Stimulated activated CD8-positive, alpha-beta memory T cell treated with anti-CD3 and anti-CD28 coated beads, Interleukin-12 subunit alpha, Interleukin-12 subunit beta, amount 100 ng/mL, for 1 hour (primary cell): ENCODE measurements around the gene ZFHX3.

Experiments
- DNase-seq: peaks from one replicate; pipeline ENCODE4 v3.0.0-alpha.2; 2020; ENCODE audit warnings: low read depth

ZFHX3 gene

DNA sequence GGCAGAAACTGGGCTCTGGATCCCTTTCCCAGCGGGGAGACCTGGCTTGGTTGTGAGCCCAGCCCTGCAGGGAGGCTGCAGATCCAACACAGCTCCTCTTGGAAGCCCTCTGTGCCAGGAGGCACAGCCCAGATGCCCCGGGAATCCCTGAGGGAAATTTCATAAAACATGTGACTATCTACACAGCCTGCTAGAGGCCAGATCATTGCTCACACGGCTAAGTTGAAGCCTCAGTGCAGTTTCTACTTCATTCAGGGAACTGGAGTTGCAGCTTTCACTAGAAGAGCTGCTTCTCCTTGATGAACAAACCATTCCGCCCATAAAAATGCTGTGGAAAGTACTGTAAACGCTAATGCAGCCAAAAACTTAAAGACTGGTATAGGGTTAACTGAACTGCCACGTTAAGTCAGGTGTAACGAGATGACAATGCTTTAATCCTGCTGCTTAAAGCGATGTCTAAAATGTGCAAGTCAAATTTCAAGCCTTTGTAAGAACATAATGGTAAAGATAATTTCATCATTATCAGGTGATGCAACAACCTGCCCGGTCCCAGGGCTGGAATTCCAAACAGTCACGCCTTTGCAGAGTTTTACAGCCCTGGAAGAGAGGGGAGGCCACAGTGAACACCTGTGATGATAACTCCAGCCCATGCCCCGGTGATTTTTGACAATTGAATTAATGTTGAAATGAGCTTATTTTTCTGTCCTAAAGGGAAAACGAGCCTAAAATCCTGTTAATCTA lies 172.5 kb downstream of the ZFHX3 start:
- DNase-seq, result no peak

DNA sequence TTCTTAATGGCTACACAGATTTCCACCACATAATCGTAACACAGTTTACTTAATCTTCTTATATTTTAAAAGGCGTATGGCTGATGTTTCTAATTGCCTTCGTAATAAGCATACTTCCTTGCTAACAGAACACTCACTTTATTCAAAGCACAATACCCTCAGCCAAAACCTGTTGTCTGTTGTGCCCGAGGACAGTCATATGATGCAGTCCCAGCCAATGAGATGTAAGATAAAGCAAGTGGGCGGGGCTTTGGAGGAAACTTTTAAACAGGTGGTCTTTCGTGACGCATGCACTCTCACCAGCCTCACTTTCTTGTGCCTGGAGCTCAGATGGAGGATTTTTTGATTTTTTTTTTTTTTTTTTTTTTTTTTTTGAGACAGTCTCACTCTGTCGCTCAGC lies 174.1 kb downstream of the ZFHX3 start:
- DNase-seq, result no peak

DNA sequence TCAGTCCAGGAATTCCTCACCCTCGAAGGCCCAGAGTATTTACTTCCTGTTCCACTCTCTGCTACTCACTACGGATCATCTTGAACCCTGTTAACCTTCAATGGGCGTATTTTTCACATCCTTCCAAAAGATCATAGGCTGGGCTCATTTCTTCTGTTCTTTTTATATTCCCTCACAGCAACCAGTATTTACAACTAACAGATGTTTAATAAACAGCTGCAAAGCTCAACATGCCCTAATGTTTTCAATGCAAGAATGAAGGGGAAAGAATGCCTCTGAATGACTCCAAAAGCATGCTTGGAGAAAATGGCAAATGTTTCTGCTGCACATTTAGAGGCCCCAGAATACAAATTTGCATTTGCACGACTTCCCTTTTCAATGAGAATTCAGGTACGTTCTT lies 174.9 kb downstream of the ZFHX3 start:
- DNase-seq, result no peak

DNA sequence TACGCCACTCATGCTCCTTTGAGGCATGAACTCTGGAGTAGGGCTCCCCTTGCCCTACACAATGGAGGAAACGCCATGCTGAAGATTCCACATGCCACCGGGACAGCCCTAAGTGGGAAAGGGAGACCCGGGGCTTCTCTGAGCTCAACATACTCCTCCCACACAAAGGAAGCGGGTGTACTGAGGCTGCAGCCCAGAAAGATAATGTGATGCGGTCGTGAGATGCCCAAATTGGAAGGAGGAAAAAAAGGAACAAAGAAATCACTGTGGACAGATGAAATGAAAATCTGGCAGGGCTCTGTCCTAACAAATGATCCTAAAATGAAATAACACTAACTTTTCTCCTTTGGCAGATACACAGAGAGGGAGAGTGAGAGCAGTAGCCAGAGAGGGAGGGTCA lies 182.1 kb downstream of the ZFHX3 start:
- DNase-seq, result no peak

DNA sequence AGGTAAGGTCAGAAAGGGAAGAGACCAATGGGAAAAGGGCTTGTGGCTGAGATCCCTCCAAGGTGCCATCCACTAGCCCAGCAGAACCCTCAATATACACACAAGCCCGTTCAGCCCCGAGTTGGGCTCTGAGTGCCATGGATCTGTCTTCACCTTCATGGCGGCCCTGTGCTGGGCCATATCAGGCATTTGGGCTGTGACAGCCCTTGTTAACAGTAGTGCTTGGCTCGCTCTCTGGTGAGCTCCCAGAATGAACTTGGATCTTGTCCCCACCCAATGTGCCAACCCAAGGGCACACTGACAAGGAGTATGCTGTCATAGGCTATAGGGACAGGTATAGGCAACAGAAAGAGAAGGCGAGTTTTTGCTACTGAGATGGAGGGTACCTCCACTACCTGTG lies 182.7 kb downstream of the ZFHX3 start:
- no peak for DNase-seq

DNA sequence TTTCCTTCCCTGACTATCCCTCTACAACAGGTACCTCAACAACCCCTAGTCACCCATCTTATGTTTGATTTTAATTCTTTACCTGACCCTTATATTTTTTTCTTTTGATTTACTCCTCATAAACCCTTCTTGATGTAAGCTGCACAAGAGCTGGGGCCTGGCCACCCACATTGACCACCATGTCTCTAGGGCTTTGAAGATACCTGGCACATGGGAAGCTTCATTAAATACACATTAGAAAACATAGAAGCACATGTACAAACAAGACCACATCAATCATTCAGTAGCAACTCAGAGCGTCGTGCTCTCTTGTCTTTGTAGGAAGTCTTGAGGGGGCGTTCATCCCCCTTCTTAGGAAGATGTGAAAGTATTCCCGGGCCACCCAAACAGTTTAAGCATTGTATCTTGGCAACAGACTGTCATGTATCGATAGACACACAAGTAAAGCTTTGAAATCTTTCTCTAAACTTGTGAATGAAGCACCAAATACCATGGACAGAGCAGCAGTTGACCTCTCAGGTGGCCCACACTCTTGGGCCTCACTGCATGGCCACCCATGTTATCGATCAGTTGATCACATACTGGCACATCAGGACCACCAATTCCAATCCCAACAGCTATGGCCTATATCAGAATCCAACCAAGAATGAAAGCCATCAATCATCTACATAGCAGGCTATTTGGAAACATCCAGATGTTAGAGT lies 183.6 kb downstream of the ZFHX3 start:
- no peak for DNase-seq

DNA sequence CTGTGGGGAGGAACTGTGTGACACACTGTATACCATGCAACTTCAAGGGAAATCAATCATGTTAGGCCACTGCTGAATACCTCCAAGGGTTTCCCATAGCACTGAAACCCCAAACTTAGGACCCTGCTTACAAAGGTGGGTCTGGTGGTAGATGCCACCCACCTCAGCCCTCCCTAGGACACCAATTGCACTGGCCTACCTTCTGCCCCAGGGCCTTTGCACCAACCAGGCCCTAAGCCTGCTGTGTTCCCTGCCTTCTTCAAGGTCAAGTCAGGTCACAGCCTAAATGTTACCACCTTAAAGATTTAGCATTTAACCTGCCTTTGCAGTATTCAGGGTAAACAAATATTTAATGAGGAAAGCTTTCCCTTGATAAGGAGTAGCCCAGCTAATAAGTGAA lies 185.8 kb downstream of the ZFHX3 start:
- no peak for DNase-seq

DNA sequence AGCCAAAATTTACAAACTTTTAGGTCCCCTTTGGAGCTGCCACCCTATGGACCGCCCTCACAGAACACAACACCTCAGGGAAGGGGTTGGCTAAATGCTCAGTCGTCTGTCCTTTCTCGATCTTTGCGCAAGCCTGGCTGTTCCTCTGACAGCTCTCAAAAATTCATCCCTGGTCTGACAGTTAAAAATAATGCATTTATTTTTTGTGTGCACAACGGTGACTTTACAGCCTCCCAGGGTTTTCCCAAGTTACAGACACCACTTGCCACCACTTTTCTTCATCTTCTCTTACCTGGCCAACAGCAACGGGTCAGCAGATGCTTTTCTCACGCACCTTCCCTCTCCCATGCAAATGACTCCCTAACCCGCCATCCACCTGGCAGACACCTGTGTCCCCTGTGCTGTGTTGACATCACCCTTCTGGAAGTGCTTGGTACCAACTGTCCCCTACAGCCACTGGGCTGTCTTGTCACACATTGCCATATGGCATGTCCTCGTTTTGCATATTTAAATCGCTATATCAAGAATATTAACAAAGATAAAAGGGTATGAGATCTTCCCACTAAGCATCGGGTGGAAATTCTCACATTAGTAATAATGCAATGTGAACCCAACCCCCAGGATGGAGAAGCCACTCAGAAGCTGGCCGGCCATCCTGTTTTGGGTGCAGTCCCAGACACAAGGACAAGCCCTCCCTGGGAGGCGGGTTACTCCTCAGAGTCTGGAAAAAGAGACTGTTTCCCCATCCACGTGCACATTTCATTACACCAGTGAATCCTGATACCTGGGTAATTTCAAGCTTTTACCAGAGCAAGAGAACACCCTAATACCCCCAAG lies 187.0 kb downstream of the ZFHX3 start:
- no peak for DNase-seq

DNA sequence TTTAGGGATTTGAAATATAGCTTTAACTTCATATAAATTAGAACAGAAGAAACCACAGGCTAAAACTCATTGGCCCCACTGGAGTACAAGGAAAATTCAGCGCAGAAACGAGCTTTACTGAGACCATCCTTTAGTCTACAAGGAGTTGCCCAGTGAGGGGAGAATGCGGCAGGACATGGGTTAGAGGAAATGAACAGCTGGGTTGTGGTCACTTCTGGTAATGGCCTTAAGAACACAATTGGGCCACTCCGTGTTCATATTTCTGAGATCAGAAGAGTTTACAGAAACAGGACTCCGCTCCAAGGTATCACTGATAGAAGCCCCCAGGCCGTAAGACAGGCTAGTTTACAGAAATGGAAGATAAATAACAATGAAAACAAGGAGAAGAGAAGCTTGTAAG lies 188.3 kb downstream of the ZFHX3 start:
- no peak for DNase-seq

DNA sequence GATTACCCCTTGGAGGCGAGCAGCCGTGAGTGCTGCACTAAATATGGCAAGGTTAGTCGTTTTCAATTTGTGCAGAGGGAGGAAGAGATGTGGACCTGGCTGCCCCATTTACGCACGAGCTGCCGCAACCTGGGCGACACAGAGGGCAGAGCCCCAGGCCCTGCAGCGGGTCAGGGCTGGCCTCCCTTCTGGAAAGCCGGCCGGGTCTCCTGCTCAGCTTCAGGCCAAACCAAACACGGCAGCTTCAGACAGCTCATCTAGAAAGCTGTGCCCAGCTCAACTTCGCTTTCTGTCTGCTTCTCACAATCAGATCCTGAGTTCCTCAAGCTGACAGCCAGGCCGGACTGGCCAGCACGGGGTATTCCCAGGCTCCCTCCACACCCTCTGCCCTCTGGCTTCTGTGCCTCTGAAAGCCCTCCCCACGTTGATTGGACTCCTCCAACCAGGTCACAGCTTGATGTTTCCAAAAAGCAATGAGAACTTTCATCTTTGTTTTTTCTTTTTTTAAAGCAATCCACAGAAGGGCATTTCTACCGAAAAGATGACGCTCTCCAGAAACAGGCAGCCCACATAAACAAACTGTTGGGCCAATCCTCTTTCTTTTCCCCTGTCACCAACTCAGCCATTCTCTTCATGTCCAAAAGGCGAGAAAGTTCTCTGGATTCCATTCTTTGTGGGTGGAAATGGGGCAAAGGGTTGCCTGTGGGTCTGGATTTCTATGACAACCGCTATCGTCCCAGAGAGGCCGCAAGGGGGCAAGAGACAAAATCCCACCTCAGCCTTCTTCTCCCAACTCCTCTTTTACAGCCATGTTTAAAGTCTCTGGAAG lies 189.0 kb downstream of the ZFHX3 start:
- DNase-seq, result no peak

DNA sequence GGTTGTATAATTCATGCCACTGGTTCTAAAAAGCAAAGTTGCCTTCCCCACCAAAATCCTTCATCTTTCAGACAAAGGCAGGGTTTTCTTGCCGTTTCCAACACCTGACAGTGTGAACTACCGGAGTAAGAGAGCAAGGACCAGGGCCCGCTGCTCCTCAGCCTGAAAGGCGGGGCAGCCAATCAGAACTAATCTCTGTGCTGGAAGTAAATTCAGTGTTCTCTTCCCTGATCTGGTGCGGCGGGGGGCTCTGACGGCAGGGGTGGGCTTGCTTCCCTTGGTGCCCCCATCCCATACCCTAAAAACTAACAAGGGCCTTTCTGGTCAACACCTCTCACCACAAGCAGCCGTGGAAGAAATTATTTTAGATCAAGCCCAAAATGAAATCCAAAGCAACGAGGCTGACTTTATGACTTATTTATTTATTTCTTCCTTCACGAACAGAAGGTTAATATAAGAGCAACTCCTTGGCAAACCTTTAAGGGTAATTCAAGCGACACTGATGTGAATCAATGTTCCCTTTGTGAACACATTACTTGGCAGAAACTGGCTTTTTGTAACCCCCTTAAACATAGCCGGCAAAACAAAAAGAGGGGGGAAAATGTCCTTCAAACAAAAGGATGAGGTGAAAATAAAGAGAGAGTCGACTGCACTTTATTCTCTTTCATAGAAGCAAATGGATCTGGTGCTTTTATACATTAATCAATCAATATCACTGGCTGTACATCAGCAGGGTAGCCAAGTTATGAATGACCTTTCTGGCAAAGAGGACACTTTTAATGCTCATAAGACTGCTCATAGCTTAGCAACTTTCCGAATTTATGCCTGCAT lies 189.9 kb downstream of the ZFHX3 start:
- DNase-seq, result no peak

DNA sequence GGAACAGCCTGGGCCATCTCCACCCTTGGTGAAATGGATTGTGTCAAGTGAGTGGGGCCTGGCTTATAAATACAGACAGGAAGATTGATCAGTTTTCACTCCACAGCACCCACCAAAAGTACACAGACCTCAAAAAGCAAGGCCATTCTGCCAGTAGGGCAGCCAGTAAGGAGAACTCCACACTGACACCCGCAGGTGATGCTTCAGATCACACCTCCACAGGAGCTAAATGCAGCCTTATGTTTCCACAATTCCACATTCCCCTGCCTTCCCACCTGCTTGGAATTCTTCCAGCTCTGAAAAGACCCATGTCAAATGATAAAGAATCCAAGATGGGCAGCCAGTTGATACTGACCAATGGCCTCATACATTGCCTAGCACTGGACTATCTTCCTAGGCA lies 191.1 kb downstream of the ZFHX3 start:
- no peak for DNase-seq

DNA sequence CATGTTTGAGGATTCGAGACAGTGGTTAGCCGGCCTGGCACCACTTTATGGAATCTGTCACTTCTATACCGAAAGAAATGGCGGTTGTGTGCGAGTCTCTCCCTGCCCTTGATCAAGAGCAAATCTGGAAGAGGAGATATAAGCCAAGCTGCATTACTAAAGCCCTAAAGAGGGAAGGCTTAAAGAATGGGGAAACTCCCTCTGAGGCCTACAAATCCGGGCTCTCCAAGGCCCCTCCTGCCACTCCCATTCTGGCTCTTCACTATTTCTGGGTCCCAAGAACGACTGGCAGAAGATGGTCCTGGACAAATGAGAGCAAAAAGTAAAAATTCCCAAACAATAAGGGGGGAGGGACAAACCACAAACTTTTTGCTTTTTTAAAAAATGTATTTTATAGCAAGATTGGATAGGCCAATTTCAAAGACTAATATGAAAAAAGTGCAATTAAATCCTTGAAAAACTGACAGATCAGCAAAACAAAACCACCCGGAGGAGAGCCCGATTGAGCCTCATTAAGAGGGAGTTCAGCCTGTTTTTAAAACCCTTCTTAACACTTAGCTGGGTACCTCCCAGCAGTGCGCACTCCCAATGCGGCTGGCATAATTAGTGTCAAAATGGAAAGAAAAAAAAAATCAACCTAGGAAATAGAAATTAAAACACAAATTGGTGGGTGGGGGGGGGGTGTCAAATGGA lies 193.5 kb downstream of the ZFHX3 start:
- DNase-seq, result no peak

DNA sequence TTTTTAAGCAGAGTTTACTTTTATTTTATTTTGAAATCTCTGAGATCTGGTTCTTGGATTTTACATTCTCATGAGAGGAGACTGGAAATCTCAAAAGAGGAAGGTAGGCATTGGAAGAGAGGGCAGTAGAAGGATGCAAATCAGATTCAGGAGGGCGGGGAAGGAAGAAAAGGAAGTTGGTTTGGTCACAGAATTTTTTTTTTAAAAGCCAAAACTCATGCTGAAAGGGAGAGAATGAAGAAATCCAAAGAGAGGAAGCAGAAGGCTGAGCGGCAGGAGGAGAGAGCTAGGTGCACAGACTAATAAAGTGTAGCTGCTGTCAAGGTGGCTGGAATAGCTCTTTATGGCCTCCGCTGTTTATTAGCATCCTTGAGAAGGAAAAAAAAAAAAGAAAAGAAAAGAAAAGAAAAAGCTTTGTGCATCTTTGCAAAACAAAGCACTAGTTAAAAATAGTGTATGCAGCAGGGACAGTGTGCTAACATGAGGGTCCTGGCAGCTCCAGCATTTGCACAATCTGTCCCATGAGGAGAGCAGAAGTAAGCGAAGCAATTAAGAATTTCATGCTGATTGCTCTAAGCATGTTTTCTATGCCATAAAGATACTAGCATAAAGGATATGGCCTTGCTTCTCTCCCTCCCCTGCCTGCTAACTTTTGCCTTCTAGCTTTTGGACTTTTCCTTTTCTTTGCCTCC lies 194.2 kb downstream of the ZFHX3 start:
- no peak for DNase-seq

DNA sequence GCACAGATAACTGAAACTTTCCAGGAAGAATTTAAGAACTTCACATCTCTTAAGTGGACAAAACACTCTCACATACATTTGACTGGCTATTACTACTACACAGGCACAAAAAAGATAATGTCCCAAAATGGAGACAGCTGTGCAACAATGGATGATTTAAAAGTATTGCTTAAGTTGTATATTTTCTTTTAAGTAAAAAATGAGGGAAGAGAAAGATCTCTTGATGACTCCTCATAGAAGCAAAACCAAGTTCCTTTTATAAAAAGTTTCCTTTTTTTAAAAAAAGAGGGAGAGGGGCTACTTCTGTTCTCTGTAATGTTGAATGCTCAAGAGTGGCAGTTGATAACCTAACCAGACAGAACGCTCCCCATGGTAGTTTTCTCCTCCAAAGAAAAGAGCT lies 195.5 kb downstream of the ZFHX3 start:
- no peak for DNase-seq

DNA sequence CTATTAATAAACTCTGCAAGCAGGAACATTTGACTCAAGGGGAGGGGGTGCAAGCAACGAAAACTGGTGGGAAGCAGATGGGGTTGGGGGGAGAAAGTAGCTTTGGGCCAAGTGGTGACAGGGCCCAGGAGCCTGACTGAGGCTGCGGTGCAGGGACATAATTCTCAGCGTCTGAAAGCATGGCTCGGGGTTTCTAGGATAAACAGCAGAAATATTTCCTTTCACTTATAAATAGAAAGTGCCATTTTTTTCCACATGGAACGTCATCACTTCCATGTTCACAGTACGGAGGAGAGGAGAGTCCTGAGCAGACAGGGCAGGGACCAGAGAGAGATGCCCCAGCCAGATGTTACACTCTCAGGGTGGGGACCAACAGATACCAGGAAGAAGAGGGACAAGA lies 197.1 kb downstream of the ZFHX3 start:
- DNase-seq, result no peak

DNA sequence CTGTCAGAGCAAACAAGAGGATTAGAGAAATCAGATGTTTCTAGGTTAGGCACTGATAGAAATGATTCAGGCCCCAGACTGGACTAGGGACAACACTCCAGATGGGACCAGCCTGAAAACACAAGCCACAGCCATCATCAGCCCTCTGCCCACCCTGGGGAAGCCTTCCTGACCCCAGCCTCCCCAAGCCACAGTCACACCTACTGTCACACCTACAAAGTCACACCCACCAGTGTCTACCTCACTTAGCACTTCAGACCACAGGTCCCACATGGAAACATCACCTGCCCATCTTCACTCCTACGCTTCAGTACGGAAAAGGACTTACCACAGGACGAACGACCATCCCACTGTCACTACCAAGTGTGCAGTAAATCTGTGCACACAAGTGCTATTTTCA lies 197.9 kb downstream of the ZFHX3 start:
- DNase-seq, result no peak

DNA sequence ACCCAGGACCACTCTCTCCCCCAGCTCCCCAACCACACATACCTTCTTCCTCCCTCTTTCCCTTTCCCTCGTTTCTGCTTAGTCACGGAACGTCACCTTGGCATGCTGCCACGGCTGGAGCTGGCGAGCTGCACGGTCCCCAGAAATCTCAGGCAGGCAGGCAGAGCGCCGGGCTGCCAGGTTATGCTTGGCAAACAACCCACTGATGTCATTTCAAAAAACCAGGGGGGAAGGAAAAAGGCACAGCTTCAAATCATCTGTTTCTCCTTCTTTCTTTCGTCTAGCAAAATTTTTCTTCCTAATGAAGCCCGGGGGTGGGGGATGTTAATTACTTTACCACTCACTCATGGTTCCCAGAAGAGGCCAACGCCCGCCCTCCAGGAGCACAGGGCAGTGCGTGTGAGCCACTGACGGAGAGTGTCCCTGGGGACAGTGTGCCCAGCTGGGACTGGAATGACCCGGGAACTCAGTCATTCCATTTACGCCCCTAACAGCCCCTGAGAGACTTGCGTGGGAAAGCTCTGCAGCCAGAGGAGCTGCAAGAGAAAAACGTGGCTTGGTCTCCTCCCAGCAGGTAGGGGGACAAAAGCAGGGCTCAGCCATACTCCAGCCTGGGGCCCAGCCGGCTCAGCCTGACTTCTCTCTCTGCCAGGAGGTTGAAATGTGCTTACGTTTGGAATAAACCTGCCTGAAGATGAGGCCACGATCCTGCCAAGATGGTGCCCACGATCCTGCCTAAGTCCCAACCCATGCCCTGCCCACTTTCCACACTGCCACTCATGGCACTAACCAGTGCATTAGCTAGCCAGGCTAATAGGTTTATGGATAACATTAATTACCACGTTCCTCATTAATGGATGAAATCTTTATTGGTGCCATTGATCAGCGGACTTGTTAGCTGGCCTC lies 198.9 kb downstream of the ZFHX3 start:
- no peak for DNase-seq

DNA sequence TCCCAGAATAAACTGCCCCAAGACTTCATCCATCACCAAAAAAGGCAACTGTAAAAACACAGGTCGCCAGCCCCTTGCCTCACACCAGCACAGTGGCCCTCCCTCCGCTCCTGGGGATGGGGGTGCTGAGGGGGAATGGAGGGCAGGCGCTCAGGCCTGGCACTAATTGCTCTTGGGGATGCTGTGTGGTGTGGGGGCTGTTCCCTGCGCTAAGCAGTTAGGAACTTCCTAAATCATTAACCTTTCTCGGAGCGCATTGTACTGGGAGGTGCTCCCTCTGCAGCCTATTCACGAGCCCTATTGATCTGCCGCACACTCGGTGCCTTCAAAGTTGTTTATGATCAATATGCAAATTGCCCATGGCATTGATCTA lies 199.9 kb downstream of the ZFHX3 start:
- DNase-seq, result no peak
